ENCODE results near the gene CTIF.

The CTIF gene

DNA sequence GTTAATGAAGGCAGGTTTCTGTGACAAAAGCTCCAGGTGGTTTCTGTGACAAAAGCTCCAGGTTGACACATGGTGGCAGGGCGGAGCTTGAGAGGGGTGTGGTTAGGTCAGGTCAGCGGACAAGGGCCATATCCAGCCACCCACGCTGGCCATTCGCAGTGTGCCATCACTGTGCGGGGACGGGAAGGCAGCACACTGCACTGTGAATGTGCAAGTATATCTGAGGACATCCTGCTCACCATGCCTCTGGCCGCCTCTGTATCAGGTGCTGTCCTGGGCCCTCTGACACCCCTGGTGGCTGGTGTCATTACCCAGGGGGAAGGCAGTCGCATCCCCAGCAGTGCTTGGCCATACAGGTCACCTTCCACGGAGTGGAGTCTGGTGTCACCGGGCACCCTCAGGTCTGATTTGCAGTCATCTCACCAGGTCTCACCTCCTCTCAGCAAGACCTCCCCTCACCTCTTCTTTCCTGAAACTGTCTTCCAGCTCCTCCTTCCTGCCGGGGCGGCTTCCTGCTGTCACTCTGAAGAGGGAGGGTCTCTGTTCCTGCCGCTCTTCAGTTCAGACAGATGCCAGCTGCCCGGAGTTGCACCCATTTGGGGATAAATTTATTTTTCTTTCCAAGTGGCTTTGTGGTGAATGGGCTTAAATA, 34.9 kb downstream of the CTIF start:
- no peaks in the 10 kb centered on the region for H3K27me3 Mint-ChIP-seq
- H3K27ac Mint-ChIP-seq = no peak overlapping the region
- no peaks in the 10 kb centered on the region for H3K9me3 Mint-ChIP-seq
- H3K4me1 Mint-ChIP-seq = no peaks in the 10 kb centered on the region
- H3K4me3 Mint-ChIP-seq = no peak overlapping the region
- H3K36me3 Mint-ChIP-seq = no peaks in the 10 kb centered on the region

GRCh38 chr18:48574667-48575300, 36.0 kb downstream of the CTIF start:
- Mint-ChIP-seq H3K4me3 (no peak overlapping the region), H3K27ac (no peak overlapping the region), H3K27me3 (no peaks in the 10 kb centered on the region), H3K9me3 (no peaks in the 10 kb centered on the region), H3K4me1 (no peaks in the 10 kb centered on the region), H3K36me3 (no peaks in the 10 kb centered on the region)

GRCh38 chr18:48575301-48575657, 36.4 kb downstream of the CTIF start:
- Mint-ChIP-seq H3K4me3 (no peak overlapping the region), H3K27ac (no peak overlapping the region), H3K27me3 (no peaks in the 10 kb centered on the region), H3K4me1 (no peaks in the 10 kb centered on the region), H3K9me3 (no peaks in the 10 kb centered on the region), H3K36me3 (no peaks in the 10 kb centered on the region)

DNA sequence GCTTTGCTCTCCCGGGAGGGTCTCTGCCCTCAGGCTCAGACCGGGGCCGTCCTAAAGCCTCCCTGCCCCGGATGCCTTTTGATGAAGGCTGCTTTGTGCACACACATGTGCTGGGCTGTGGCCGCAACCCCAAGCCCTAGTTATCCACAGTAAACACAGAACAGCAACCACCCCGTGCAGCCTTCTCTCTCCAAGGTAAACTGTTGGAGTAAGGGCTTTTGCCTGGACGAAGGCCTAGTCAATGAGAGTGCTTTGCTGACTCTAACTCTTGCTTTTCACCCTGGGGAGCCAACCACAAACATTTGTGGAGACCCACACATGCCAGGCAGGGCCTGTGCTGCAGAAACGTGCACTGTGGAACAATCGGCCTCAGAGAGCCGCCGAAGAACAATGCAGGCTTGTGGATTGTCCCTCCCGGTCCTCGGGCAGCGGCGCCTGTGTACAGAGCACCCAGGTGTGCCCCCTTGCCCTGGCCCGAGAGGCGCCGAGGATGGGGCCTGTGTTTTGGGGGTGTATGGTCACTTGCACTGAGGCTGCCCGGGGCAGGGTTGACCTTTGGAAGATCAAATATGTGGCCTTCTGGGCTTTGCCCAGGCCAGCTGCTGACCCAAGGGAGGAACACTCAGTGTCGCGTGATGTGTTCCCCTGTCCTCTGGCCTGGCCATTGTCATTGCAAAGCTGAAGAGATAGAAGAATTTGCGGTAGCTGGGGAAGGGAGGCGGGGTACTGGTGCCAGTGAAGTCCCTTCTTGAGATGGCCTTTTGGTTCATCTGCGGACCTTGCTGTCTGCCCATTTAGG, 37.0 kb downstream of the CTIF start:
- Mint-ChIP-seq H3K27me3 (no peaks in the 10 kb centered on the region), H3K4me3 (no peak overlapping the region), H3K4me1 (no peaks in the 10 kb centered on the region), H3K36me3 (no peaks in the 10 kb centered on the region), H3K27ac (no peak overlapping the region), H3K9me3 (no peaks in the 10 kb centered on the region)

- no peak overlapping the region for H3K27ac Mint-ChIP-seq
- no peak overlapping the region for H3K4me3 Mint-ChIP-seq
- H3K36me3 Mint-ChIP-seq = no peaks in the 10 kb centered on the region
- no peaks in the 10 kb centered on the region for H3K27me3 Mint-ChIP-seq
- H3K9me3 Mint-ChIP-seq = no peaks in the 10 kb centered on the region
- no peaks in the 10 kb centered on the region for H3K4me1 Mint-ChIP-seq
These were observed 37.6 kb downstream of the CTIF start for GRCh38 chr18:48576457-48576771.

DNA sequence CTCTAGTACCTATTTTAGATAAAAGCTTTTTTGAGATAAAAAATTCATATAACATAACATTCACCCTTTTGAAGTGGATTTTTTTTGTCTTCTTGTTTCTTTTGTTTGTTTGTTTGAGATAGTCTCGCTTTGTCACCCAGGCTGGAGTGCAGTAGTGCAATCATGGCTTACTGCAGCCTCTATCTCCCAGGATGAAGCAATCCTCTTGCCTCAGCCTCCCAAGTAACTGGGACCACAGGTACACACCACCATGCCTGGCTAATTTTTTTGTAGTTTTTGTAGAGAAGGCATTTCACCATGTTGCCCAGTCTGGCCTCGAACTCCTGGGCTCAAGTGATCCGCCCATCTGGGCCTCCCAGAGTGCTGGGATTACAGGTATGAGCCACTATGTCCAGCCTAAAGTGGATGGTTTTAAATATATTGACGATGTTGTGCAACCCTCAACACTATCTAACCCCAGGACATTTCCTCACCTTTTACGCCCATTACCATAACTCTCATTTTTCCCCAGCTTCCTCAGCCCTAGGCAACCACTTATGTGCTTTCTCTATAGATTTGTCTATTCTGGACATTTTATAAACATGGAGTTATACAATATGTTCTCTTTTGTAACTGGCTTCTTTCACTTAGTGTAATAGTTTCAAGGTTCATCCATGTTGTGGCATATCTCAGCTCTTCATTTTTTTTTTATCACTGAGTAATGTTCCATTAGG, 38.8 kb downstream of the CTIF start:
- no peaks in the 10 kb centered on the region for H3K4me1 Mint-ChIP-seq
- H3K27ac Mint-ChIP-seq = no peak overlapping the region
- no peaks in the 10 kb centered on the region for H3K36me3 Mint-ChIP-seq
- no peaks in the 10 kb centered on the region for H3K9me3 Mint-ChIP-seq
- H3K27me3 Mint-ChIP-seq = no peaks in the 10 kb centered on the region
- no peak overlapping the region for H3K4me3 Mint-ChIP-seq

- H3K27ac Mint-ChIP-seq = no peak overlapping the region
- H3K4me3 Mint-ChIP-seq = no peak overlapping the region
- no peaks in the 10 kb centered on the region for H3K36me3 Mint-ChIP-seq
- no peaks in the 10 kb centered on the region for H3K27me3 Mint-ChIP-seq
- H3K9me3 Mint-ChIP-seq = no peaks in the 10 kb centered on the region
- H3K4me1 Mint-ChIP-seq = no peaks in the 10 kb centered on the region
These were observed 39.5 kb downstream of the CTIF start for GRCh38 chr18:48578289-48578688.

- no peaks in the 10 kb centered on the region for H3K27me3 Mint-ChIP-seq
- H3K9me3 Mint-ChIP-seq = no peaks in the 10 kb centered on the region
- H3K36me3 Mint-ChIP-seq = no peaks in the 10 kb centered on the region
- H3K27ac Mint-ChIP-seq = no peak overlapping the region
- no peak overlapping the region for H3K4me3 Mint-ChIP-seq
- H3K4me1 Mint-ChIP-seq = no peaks in the 10 kb centered on the region
These were observed 41.2 kb downstream of the CTIF start for GRCh38 chr18:48580066-48580465.

DNA sequence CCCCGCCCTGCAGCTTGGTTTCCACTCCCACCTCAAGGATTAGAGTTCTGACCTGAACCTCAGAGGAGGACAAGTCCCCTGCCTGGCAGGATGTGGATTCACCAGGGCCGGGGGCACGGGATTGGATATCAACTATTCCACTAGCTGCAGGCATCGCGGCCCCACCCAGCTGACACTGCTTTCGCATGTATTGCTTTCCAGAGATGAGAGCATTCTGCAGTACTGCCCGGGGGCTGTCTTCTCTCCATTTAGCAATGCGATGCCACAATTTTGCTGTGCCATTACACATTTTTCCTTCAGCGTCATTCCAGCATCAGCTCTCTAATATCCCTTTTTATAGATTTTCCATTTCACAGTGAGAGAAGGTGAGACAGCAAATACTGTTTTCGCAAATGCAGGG, 42.0 kb downstream of the CTIF start:
- no peaks in the 10 kb centered on the region for H3K9me3 Mint-ChIP-seq
- H3K27me3 Mint-ChIP-seq = no peaks in the 10 kb centered on the region
- H3K36me3 Mint-ChIP-seq = no peaks in the 10 kb centered on the region
- no peak overlapping the region for H3K4me3 Mint-ChIP-seq
- H3K4me1 Mint-ChIP-seq = no peaks in the 10 kb centered on the region
- no peak overlapping the region for H3K27ac Mint-ChIP-seq

DNA sequence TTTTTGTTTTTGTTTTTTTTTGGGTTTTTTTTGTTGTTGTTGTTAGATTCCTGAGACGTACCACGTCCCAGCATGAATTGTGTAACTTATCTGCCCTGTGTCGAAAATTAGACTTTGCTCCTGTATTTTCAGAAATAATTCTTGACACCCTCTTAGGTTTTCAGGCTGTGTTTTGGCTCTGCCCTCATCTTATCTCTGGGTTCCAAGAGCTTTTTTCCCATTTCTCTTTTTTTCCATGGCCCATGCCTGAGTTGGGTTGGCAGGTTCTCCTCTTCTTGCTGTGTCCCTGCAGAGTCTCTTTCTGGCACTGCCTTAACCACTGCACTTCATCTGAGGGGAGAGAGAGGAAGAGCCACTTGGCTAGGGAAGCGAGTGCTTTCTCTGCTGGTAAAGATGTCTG, 42.4 kb downstream of the CTIF start:
- H3K27me3 Mint-ChIP-seq = no peaks in the 10 kb centered on the region
- no peaks in the 10 kb centered on the region for H3K4me1 Mint-ChIP-seq
- H3K27ac Mint-ChIP-seq = no peak overlapping the region
- H3K36me3 Mint-ChIP-seq = no peaks in the 10 kb centered on the region
- no peak overlapping the region for H3K4me3 Mint-ChIP-seq
- no peaks in the 10 kb centered on the region for H3K9me3 Mint-ChIP-seq

DNA sequence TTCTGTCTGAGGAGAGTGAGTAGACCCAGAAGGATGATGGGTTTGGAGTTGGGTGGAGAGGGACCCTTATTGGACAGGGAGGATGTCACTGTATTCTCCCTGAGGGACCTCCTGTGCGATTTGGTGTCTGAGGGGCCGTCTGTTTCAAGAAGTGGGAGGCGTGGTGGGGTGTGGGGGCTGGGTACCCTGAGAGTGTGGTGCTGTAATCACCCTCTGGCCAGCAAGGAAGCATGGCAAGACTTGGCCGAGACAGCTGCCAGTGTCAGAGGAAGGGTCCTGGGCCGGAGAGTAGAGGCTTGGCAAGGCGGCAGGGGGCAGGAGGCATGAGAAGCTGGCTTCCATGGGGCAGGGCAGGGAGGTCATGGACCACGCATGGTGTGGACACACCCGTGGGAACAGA, 43.1 kb downstream of the CTIF start:
- Mint-ChIP-seq H3K9me3 (no peaks in the 10 kb centered on the region), H3K27me3 (no peaks in the 10 kb centered on the region), H3K4me1 (no peaks in the 10 kb centered on the region), H3K27ac (no peak overlapping the region), H3K36me3 (no peaks in the 10 kb centered on the region), H3K4me3 (no peak overlapping the region)

- H3K9me3 Mint-ChIP-seq = no peaks in the 10 kb centered on the region
These were observed 44.1 kb downstream of the CTIF start for GRCh38 chr18:48582946-48583345.

GRCh38 chr18:48583573-48583972, 44.7 kb downstream of the CTIF start:
- Mint-ChIP-seq H3K4me1 (no peaks in the 10 kb centered on the region), H3K27me3 (no peaks in the 10 kb centered on the region), H3K27ac (no peak overlapping the region), H3K4me3 (no peak overlapping the region), H3K36me3 (no peaks in the 10 kb centered on the region), H3K9me3 (no peaks in the 10 kb centered on the region)

More at GRCh38 chr18:48582946-48583345, 44.1 kb downstream of the CTIF start:
- no peaks in the 10 kb centered on the region for H3K36me3 Mint-ChIP-seq
- no peaks in the 10 kb centered on the region for H3K27me3 Mint-ChIP-seq
- no peak overlapping the region for H3K4me3 Mint-ChIP-seq
- H3K27ac Mint-ChIP-seq = no peak overlapping the region
- H3K4me1 Mint-ChIP-seq = no peaks in the 10 kb centered on the region

DNA sequence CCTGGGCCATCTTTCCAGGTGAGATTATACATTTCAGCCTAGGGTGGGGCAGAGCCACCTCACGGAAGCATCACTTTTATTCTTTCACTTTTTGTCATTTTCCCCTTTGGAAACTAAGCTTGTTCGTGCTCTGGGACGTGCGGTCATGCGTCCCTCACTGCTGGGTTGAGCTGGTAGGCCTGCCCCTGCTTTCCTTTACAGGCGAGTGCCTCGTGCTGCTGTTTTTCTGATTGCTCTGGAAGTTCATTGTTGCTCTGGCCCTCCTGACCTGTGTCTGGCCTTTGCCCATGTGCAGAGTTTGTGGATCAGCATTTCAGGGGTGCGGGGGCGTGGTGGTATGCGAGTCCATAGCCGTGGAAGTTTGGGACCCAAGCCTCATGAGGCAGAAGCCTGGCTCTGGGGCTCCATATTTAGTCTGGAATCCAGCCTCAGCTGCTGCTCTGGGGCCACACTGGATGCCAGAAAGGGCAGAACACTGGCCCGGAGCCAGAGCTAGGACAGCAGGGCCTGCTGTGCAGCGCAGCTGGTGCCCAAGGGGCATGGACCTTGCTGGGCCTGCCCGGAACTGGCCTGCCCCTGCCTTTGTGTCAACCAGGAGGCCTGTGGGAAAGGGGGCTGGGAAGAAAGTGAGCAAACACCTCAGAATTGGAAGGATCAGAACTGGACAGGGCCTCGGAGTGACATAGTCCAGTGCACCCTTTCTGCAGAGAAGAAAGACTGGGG, 51.1 kb downstream of the CTIF start:
- Mint-ChIP-seq H3K4me3 (no peak overlapping the region), H3K4me1 (no peaks in the 10 kb centered on the region), H3K36me3 (no peaks in the 10 kb centered on the region), H3K27me3 (no peaks in the 10 kb centered on the region), H3K9me3 (no peaks in the 10 kb centered on the region), H3K27ac (no peak overlapping the region)

- Mint-ChIP-seq H3K27ac (no peak overlapping the region), H3K4me1 (no peaks in the 10 kb centered on the region), H3K9me3 (no peaks in the 10 kb centered on the region), H3K27me3 (no peaks in the 10 kb centered on the region), H3K4me3 (no peak overlapping the region), H3K36me3 (no peaks in the 10 kb centered on the region)
These were observed 51.8 kb downstream of the CTIF start for GRCh38 chr18:48590678-48591077.

Data from activated naive CD4-positive, alpha-beta T cell treated with anti-CD3 and anti-CD28 coated beads, Interleukin-2, amount 50 U/mL, for 24 hours (primary cell).